Subcutaneous adipose tissue (tissue), 4 donors: ENCODE results near the gene TP73. TPM values are rescaled to one million over a fixed set of nuclear protein-coding genes. Genes with fewer than 3 reads are reported as not detected.

Source experiments
- total RNA-seq, 4 donors: library from RNA; depleted of rRNA; stranded (reverse); fragments of >200 nt; gene quantifications; one replicate each; pipeline ENCODE4 v1.1.0, GENCODE V29; 2016
- TF ChIP-seq, protein P1 (sequence below): fragments of 450-650 bp; IDR thresholded peaks from one replicate; pipeline ENCODE4 v1.5.1; 2016; ENCODE audit warnings: low read depth, mild to moderate bottlenecking, control low read depth, antibody characterized with exemption, moderate library complexity

The TP73 gene
- total RNA-seq, 4 donors from 2014 or later, result 0.17 TPM; not detected in 3

DNA sequence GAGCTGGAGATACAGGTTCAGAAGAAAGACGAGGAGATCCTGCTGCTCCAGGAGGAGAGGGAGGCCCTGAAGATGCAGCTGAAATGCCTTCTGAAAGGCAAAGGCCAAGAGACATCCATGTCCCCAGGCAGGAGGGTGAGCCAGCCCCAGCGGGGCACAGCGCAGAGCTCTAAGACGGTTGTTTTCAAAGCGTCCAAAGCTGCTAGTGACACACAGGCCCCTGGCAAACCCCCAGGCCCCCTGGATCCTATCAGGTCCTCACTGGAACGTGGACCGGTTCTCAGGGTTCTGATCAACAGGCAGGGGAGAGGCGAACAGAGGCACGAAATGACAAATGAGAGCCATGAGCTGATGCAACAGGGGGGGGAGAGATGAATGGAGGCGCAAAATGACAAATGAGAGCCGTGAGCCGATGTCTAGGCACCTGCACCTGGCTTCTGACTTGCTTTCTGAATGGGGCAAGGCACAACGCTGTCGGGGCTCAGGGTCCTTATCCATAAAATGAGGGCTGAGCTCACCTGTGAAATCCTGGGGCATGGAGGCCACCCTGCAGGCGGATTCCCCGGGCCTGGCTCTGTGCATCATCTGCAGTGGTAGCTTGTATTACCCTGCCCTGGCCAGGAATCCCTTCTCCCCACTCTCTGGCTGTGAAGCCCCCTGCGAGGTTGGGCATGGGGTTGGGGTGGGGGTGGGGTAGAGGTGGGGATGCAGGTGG lies 109.1 kb downstream of the TP73 start:
- TF ChIP-seq, protein P1, sequence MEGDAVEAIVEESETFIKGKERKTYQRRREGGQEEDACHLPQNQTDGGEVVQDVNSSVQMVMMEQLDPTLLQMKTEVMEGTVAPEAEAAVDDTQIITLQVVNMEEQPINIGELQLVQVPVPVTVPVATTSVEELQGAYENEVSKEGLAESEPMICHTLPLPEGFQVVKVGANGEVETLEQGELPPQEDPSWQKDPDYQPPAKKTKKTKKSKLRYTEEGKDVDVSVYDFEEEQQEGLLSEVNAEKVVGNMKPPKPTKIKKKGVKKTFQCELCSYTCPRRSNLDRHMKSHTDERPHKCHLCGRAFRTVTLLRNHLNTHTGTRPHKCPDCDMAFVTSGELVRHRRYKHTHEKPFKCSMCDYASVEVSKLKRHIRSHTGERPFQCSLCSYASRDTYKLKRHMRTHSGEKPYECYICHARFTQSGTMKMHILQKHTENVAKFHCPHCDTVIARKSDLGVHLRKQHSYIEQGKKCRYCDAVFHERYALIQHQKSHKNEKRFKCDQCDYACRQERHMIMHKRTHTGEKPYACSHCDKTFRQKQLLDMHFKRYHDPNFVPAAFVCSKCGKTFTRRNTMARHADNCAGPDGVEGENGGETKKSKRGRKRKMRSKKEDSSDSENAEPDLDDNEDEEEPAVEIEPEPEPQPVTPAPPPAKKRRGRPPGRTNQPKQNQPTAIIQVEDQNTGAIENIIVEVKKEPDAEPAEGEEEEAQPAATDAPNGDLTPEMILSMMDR, result no peak

DNA sequence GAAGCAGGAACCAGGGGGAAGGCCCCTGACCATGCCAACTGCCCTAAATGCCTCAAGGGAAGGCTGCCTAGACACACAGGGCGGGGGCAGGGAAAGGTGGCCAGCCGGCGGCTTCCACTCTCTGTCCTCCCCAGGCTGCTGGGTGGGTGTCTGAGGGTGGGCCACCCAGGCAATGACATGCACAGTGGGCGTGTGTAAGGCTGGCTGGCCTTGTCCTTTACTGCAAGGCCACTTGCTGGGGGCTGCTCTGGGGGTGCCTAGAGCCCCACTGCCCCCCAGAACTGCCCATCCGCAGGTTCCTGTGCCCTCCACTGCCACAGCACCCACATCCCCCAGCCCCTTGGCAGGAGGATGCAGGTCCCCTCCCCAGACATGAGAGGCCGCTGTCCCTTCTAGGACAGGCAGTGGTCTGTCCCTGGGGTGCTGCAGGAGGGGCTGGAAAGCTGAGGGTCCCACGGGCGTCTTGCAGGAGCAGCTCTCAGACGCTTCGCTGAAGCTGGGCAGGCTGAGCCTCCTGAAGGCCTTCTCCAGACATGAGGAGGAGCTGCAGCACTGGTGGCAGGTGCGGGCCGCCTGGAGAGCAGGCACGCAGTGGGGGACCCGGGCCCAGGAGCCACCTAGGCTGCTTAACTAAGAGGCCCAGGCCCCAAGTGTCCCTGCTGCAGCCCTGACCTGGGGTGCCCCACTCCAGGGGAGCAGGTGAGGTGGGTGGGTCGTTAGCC lies 110.0 kb downstream of the TP73 start:
- TF ChIP-seq, protein P1, result no peak

DNA sequence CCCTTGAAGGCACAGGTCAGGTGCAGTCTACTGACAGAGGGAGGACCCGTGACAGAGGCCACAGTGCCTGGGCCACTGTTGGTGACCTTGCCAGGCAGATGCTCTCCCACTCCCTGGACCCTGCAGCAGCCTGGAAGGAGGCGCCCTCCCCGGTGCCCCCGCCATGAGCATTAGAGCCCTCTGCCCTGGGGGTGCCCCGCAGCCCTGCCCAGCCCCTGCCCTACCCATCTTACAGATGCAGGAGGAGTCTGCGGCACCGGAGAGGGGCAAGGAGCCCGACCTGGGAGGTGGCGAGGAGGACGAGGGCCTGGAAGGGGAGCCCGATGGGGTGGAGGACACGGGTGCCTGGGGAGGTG lies 110.5 kb downstream of the TP73 start:
- TF ChIP-seq, protein P1, result no peak

DNA sequence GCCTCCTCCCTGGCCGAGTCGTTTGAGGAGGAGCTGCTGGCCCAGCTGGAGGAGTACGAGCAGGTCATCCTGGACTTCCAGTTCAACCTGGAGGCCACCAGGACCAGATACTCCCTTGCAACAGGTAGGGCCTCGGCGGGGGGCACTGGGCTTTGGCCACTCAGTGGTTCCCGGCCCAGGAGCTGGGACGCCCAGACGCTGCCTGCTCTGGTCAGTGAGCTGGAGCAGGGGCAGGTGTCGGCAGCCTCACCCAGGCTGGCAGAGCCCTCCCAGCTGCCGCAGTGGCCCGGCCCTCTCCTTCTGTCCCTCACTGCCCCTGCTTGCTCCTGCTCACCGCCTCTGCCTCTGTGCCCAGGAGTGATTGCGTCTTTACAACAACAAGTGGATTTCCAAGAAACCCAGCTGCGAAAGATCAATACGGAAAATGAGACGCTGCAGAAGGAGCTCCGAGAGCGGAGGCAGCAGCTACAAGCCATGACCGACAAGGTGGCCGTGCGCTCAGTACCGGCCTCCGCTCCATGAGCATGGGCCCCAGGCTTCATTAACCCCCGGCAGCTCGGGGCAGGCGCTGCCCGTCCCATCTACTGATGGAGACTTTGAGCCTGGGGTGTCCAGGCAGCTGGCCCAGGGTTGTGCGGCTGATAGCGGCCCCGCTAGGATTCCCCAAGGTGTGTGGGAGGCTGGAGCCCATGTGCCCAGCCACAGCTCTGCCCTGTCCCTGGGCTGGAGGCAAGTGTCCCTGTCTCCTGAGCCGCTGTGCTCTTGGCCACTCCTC lies 111.2 kb downstream of the TP73 start:
- TF ChIP-seq, protein P1, result no peak

DNA sequence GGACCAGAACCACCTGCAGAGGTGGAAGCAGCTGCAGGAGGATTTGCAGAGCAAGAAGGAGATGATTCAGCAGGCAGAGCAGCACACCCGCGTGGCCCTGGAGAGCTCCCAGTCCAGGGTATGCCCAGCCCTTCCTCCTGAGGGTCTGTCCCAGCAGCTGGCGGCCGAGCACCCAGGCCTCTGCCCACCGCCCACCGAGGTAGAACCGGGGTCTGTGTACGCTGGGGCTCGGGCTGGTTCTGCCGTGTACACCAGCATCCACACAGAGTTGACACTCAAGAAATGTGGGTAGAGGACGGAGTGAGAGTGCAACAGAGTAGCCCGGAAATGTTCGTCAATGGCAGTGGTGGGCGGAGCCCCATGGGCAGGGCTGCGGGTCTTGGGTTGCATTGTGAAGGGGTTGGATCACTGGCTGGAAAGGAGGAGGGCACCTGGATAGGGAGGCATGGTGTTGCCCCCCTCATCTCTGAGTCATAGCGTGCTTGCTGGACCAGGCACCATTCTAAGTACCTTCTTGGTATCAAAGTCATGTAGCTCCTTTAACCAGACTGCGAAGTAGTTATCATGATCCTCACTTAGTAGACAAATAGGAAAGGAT lies 115.1 kb downstream of the TP73 start:
- TF ChIP-seq, protein P1, result no peak

DNA sequence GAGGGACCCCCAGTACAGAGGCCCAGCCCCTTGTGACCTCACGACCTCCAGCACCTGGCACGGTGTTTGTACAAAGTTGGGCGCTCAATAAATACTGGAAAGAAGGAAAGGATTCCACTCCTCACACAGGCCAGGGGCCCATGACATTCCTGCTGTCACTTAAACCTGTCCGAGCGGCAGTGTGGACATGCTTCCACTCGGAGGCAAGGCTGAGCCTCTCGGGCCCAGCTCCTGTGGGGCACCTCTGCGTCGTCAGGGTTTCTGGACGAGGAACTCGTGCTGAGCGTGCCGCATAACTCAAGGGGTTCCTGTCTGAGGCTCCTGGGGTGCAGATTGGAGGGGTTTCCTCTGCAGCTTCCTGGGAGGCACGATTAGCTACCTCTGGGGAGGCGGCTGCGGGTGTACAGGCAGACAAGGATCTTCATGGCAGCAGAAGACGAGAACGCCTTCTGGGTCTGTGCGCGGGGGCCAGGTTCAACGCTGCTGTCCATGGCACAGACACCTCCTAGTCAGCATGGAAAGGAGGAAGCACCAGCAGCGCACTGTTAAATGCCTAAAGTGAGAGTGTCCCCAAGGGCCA lies 116.6 kb downstream of the TP73 start:
- TF ChIP-seq, protein P1, result no peak
